GM18861 (cell line): ENCODE measurements around the gene PI4KA.
"Not testable (repeated sequence)": the region's sequence is repeated elsewhere in the genome, so short reads cannot be mapped to it uniquely, and the experiment has no call there.

ENCODE experiments used
- ATAC-seq: cut with Tn5 transposase; IDR thresholded peaks from one replicate; pipeline ENCODE4 v1.9.1; 2021; ENCODE audit not compliant: unreplicated experiment

The PI4KA gene

GRCh38 chr22:20732431-20732830, 126.2 kb downstream of the PI4KA start:
- not testable (repeated sequence) for ATAC-seq

DNA sequence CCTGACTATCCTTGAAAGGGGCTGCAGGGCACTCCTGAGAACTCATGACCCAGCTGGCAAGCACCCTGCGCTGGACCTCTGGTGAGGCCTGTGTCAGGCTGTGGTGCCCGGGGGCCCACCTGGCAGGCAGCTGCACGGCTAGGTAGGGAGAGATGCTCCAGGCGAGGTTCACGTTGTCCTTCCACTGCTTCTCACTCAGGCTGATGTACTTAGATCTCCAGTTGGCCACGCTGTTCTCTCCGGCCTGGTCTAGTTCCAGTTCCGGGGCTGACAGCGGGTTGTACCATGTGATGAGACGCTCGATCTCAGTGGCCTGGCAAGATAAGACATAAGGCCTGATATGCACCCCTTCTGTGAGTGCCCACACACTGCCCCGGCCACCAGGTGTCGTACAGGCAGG, 129.4 kb downstream of the PI4KA start:
- ATAC-seq, result no peak

- no peak for ATAC-seq
These were observed 130.0 kb downstream of the PI4KA start for GRCh38 chr22:20728523-20729190.

DNA sequence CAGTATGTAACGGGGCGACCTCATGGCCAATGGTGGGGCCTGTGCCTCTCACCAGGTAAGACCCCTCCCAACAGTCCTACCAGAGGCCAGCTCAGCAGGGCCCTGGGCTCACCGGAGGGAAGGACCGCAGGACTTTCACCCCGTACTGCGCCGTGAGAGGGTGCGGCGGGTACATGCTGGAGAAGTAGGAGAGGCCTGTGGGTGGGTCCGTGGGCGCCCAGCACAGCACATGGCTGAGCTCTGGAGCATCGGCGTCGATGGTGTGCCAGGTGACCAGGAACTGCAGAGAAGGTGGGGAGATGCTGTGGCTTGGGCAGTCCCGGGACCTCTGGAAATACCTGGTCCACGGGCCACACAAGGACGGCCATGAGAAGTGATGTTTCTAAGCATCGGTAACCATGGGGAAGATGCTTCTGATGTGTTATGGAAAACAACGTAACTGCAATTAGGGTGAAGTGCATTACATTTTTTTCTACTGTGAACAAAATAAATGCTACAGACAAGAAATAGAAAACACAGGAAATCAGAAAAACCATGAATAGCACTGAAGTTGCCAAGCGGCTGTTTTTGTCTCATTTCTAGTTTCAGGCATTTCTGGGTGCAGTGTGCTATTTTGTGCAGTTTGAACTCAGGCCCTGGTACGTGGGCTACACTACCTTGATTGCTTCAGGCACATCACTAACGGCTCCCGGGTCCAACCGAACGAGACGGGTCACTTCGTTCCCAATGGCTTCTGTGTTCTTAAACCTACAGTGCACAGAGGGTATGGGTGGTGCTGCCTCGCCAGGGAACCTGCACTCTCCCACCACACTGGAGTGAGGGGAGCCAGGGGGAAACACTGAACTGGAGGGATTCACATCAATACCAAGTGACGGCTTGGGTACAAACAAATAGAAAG, 131.2 kb downstream of the PI4KA start:
- ATAC-seq, result no peak

DNA sequence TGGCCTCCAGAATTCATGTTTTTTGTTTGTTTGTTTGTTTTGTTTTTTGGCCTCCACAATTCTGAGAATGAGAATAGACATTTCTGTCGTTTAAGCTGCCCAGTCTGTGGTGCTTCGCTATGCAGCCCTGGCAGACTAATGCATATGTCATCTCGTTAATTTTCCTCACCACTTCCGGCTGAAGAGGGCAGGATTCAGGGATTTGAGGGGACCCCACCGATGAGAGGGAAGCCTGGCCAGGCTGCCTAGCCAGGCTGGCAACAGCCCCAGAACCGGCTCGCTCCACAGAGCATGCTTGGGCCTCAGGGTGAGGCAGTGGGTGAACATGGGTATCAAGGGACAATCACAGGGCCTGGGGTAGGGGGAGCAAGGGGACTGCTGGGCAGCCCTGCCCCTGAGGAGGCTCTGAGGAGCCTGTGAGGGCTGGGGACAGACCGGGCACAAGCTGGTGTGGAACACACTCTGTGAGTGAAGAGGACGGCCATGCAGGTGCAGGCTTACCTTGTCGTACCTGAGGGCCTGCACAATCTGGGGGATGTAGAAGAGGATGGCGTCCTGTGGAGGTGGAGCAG, 132.5 kb downstream of the PI4KA start:
- ATAC-seq, result no peak

- ATAC-seq, result no peak
These were observed 133.7 kb downstream of the PI4KA start for GRCh38 chr22:20724676-20725454.

DNA sequence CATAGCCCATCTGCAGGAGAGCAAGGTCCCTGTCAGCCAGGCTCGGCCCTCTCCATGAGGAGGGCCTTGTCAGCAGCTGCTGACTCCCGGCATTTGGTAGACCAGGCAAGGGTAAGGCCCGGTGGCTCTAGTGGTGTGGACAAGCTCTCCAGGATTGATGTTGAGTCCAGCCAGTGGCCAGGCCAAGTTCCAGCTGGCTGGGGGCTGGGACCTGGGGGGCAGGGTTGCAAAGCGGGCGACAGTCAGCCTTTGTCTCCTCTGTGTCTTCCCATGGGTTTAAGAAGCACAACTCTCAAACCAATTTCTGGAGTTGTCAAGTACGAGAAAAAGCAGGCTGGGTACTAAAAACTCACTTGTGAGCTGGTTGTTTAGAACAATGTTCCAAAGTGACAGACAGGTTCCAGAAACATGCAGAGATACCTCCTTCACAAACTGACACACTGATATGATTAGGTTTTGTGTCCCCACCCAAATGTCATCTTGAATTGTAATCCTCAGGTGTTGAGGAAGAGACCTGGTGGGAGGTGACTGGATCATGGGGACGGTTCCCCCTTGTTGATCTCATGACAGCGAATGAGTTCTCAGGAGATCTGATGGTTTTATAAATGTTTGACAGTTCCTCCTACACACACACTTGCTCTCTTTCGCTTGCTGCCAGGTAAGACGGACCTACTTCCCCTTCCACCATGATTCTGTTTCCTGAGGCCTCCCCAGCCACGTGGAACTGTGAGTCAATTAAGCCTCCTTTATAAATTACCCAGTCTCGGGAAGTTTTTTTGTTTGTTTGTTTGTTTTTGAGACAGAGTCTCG, 137.0 kb downstream of the PI4KA start:
- ATAC-seq, result no peak

GRCh38 chr22:20720692-20721408, 137.8 kb downstream of the PI4KA start:
- no peak for ATAC-seq

DNA sequence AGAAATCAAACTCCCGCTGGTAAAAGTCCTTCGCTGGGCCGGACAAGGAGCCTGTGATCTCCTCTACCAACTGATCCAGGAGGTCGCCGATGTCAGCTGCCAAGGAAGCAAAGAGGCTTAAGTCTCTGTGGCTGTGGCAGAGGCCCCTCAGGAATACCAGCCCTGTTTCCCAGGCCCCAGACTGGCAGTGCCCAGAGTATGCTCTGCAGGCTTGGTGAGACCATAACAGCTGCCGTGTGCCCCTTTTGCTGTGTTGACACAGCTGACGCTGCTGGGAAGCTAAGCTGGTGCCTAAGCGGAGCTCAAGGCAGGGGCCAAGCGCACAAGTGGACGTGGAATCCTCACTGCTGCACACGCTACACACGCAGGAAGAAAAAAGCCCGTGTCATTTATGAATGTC, 139.9 kb downstream of the PI4KA start:
- not testable (repeated sequence) for ATAC-seq

DNA sequence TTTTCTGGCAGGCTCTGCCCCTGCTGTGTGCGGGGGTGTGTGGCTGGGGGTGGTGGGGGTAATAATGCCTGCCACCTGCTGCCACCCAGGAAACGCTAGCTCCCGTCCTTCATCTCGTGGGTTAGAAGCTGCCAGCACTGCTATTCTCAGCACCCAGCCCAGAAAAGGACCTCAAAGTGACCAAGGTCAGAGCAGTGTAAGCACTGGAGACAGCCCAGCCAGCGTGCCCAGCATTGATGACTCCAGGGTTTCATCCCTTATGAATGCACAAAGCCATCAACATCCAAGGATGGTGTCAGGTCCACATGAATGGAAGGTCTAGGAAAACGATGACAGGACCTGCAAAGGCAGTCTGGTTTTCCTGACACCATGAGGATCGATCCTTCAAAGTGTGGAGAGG, 140.6 kb downstream of the PI4KA start:
- not testable (repeated sequence) for ATAC-seq

DNA sequence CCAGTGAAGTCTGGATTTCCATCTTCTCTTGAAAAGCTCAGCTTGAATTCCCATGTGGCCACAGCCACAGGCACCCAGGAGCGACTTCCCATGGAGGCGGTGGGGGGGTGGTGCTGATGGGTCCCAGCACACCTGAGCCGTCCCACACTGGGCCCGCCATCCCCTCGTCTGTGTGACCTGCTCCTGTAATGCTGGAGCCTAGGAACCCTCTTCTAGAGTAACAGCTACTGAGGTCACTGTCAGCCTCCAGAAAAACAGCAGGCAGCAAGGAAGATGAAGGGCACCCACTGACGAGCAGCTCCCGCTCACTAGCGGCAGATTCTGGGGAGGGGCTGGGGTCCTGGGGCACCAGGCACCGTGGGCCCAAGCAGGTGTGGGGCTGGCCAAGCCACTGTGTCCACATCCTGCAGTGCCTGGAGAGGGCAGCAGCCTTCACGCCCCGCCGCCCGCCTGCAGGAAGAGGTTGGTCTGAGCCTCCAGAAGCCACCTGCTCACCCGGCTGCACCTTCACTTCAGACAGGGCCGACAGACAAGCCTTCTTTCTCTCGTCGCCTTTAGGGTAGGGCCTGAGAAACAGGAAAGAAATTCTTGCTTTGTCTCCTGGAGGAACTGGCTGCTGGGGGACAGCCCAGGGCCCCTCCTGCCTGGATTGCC, 141.3 kb downstream of the PI4KA start:
- not testable (repeated sequence) for ATAC-seq

DNA sequence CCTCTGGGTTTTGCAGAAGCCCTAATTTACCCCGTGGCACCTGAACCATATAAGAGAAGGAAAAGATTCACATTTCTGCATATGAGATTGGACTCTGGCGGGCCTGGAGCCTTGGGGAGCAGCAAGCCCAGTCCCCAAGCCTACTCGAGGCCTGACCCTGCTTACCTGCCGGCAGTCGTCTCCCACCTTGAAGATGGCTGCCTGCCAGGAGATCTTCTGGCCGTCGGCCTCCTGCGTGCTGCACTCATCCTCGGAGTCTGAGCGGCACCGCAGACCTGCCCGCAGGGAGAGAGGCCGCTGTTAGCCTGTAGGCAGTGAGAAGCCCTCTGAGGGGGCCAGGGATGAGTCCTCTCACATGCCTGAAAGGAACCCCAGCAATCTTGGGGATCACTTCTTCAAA, 145.5 kb downstream of the PI4KA start:
- not testable (repeated sequence) for ATAC-seq

DNA sequence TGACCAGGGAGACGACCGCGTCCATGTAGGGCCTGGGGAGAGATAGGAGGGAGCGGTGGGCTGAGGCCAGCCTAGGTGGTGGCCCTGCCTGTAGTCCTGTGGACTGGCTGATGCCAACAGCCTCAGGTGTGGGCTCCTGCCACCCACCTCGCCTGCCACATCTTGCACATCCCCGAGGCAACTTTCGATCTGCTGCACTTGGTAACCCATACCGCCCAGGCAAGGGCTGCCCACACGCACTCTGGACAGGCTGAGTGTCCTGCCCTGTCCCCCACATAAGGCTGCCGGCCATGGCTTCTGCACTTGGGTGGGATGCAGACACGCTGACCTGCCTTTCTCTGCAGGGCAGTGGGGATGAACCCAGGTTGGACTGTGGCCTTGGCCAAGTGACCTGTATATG, 148.6 kb downstream of the PI4KA start:
- not testable (repeated sequence) for ATAC-seq

DNA sequence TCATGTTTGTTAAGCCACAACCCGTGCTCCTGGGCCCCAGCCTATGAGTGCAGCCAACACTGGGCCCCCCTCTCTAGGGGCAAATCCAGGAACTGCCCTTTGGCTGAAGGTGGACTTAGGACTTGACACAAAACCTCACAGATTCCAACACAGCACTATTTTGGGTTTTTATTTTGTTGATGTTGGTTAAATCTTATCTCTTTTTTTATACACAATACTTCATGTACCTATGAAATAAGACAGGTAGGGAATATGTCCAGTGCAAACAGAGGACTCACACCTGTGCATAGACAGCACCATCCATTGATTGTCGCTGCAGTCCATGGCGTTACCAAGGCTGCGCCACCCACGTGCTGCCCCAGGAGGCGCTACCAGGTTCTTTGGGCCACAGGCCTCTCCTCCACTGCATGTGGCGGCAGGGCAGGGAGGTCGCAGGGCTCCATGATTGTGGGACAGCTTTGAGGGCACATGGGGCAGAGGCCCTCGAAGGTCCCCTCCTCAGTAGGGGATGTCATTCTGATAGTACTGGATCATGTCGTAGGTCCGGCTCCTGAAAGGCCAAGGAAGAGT, 151.0 kb downstream of the PI4KA start:
- not testable (repeated sequence) for ATAC-seq

GRCh38 chr22:20703816-20704609, 154.6 kb downstream of the PI4KA start:
- ATAC-seq, result not testable (repeated sequence)

GRCh38 chr22:20703414-20703806, 155.2 kb downstream of the PI4KA start:
- peak; percentile 14 for ATAC-seq

DNA sequence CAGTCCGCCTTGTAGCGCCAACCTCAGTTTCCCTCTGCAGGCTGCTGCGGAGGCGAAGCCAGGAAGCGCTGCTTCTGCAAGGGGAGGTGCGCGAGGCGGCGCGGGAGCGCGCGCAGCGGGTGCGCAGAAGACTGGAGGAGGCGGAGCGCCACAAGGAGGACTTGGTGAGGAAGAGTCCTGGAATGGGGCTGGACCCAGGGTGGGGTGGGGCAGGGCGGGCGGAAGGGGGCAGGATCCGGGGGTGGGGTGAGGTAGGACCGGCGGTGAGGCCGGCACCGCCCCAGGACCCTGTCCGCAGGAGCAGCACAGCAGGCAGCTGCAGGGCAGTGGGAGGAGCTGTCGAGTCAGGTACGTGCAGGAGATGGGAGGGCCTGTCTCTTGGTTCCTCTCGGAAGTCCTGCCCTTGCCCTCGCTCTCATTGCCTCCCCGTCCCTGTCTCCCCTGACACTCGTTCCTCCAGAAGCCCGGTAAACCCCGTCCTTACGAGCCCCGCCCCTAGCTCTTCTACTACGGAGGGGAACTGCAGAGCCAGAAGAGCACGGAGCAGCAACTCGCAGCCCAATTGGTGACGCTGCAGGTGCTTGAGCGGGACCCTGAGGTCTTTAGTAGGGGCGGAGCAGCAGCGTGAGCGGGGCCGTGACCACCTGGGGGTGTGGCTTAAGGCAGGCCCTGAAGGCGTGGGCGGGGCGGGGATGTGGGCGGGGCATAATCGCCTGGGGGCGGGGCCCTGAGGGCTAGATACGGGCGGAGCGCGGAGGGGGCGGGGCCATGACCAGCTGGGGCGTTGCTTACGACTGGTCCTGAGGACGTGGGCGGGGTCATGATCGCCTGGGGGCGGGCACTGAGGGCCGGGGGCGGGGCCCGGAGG, 155.8 kb downstream of the PI4KA start:
- ATAC-seq, result peak; percentile 51
